ENCODE measurements around the gene RALGAPA2.
A peak's percentile ranks its signal among the peaks of the same experiment; 100 is the strongest.

Gene RALGAPA2

DNA sequence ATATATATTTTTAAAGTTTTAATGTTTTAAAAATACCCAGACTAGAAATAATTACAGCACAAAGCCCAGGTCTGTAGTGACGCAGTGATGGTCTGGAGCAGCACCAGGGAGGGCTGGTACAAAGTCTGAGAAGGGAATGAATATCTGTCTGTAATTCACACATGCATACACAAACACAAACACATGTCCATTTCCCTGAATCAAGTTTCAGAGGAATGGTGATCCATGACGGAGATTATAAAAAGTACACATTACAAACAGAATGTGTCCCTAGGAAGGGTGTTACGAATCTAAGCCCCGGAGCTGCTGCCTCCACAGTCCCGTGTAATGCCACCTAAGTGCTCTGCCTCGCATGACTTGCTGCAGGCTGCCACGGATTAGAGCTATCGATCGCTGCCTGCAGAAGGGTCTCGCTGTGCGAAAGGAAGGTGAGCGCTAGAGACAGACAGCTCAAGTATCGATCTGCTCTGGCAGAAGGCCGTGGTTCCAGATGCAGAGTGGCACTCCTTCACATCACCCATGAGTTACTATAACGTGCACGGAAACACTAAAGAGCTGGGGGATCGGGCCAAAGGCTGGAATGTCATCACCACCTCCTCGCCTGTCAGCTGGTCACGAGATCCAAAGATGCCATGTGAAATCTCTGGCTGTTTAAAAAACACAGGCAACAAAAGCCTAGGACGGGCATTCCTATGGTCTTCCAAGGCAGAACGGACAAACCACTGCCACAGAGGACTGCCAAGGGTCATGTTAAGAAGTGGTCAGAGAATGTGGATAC, 257.4 kb downstream of the RALGAPA2 start:
- DNase-seq: peak; percentile 22

DNA sequence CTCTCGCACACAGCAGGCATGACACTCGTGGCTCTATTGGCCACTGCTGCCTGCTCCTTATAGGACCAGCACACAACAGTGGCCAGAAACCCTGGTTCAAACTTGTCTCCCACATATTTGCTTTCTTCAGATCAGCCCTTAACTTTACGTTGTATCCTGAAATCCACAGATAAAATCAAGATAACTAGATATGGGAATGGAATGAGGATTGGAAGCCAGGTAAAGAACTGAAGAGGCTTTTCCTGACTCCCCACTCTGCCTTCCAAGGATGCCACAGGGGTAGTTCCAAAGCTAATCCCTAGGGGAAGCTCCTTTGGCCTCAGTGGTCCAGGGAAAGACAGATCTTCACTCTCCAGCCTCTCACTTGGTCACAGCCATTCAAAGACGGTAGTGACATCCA, 258.1 kb downstream of the RALGAPA2 start:
- no peak for DNase-seq

DNA sequence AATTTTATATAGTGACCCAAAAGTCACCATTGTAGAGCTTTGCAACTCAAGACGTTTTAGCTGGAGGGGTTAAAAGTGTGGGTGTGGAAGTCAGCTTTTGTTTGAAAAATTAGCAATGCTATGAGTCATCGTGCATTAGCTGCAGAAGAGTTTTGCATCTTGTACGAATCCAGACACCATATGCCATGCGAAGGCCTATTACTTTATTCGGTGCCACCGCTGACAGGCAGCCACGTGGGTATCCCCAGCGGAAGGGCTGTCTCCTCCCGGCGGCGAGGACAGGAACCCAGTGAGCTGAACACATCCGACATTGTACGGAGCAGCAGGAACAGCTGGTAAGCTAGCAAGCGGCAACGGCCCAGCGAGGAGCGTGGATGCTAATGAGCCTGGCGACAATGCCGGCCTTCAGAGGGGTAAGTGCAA, 260.2 kb downstream of the RALGAPA2 start:
- DNase-seq: peak; percentile 97

DNA sequence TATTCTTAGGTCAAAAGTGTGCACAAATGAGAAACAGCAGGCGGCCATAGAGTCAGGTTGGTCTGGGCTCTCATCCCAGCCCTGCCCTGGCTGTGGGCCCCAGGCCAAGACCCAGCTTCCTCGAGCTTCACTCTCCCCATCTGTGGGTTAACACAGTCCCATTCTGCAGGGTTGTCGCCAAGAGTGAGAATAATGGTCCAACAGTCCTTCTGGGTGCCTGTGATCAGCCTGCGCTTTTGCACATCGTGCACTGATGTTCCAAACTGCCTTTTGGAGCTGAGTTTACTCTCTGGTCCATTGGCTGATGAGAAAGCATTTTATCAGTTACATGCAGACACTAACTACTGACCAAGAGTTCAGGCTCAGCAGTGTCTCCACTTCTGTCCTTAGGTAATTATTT, 261.9 kb downstream of the RALGAPA2 start:
- DNase-seq: peak; percentile 89

DNA sequence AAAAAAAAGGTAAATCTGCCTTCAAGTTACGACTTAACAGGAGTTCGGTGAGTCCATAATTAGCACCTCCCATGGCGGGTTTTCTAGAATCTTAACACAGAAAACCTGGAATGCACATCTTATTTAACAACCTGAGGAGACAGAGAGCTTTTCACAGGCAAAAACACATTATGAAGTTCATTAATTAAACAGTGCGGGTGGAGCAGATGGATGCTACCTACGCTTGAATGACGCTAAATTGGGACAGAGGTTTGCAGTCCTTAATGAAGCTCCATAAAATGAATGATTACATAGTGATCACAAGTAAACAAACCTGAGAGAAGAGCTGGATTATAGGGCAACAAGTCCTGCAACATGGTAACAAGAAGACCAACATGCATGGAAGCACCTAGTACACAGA, 263.6 kb downstream of the RALGAPA2 start:
- DNase-seq: peak; percentile 94

DNA sequence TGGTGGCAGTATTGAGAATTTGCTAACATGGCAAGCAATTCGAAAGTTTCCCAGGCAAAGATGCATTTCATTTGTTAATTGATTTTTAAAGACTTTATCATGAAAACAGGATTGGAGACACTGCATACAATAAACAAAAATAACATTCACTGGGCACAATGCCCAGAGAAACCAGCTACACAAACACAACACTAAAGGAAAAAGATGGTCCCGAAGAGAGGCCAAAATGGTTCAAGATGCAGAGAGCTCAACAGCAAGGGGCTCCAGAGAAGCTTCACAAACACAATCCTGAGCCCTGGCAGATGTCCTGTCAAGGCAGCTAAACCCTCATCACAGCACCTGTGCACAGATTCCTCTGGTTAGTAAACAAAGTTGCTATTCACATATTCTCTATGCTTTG, 265.2 kb downstream of the RALGAPA2 start:
- DNase-seq: peak; percentile 51

DNA sequence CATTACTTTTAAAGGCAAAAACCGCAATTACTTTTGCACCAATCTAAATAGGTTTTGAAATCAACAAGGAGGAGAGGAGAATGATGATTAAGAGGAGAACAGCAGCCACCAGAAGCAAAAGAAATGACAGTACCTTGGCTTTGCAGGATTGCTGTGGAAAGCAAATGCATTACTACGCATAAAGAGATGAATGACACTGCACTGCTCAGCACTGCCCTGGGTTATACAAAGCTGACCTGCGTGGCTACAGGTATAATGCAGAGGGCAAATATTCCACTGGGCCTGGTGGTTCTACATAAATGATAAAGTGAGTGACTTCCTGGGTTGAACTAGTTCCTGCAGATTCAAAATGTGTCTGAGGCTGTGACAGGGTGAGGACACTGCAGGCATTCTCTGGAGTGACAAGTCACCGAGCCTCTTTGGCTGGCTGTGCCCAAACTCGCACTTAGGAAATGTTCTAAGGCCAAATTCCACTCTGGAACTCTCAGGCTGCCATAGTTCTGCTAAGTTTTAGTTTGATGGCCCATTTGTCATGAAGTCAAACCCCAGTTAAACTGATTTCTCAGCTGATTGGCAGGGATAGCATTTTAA, 265.9 kb downstream of the RALGAPA2 start:
- DNase-seq: no peak

DNA sequence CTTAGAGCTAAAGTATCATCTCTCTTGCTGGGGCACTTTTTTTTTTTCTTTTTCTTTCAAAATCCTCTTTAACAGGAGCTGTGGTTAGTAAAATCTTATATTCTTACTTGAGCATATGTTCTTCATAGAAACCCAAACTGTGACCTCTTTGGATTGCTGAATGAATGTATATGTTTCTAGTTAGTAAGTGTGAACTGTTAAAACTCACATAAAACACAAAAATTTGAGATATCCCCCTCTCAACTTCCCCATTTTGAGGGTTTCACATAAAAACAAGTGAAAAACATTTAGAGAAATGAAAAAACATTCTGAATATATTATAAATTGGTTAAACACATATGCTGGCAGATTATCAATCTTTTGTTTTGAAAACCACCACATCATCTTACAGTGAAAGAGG, 266.4 kb downstream of the RALGAPA2 start:
- DNase-seq: no peak

DNA sequence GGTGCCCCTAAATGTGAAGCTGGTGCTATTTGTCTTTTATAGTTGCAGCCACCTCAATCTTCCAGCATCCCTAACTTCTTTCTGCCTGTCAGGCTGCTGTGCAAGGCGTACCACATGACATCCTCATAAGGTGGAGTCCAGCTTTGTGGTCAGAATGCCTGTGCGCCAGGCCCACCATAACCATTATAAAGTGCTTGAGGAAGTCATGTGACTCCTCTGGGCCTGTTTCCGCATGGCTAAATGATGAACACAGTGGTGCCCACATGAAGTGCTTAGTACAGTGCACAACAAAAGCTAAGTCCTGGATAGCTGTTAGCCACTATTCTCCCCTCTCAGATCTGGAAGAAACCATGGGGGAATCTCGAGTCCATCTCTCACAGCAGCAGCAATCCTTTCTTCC, 268.9 kb downstream of the RALGAPA2 start:
- no peak for DNase-seq

DNA sequence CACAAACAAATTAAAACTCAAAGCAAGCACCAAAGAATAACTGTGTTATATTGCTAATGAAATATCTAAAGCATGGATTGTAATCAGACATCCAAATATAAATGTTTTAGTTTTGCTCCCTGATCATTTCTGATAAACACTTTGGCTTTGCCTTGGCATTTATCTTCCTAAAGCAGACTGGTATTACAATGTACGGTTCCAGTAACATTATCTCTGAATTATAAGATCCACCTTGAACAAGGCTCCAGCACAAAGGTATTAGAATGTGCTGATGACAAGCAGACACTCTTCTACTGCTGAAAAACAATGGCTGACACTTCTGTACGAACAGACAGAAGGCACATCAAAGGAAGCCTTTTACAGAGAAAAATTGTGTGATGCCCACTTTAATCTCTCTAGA, 270.0 kb downstream of the RALGAPA2 start:
- DNase-seq: no peak

DNA sequence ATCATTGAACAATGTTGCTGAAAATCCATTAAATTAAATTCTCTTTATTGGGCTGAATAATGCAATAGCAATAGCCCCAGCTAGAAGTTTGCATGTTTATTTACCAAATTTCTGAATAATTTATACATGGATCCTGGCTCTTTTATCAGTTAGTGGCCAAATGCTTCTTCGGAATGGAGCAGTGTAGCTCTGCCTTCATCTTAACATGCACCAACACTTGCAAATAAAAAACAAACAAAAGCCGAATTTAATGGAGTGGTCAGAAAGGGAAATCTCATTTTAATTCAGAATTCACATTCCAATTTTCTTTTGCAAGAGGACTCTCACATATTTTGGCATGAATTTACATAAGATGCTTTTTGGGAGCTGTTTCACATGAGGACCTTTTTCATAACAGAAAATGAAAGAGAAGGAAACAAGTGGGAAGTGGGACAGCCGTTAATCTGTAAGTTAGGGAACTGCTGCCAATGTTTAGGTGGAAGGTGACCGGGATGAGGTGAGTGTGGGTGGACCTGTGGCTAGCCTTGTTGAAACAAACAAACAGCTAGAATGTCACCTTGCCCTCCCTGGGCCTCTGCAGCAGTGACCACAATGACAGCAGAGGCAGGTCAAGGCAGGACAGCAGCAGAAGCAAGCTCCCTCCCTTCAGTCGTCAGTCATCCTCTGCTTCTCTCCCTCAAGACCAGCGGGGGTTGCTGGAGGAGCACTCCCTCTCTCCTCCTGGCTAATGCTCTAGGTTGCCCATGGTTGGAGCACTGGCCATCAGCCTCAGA, 271.4 kb downstream of the RALGAPA2 start:
- no peak for DNase-seq

DNA sequence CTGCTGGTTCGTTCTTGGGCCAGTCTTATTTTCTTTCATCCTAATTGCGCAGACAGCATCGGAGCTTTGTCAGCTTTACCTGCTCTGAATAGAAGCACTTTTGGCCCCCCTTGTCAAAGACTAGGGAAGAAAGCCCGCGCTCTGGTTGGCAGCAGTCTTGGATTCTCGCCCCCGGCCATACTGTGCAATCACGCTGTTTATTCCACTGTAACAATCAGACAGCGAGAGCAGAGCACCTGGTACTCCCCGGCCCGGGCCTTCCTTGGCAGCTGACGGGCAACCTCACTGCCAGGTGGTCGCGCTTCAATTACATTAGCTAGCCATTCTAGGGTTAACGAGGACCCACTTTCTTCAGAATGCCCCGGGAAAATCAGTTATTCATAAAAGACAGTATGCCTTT, 272.0 kb downstream of the RALGAPA2 start:
- peak; percentile 27 for DNase-seq

DNA sequence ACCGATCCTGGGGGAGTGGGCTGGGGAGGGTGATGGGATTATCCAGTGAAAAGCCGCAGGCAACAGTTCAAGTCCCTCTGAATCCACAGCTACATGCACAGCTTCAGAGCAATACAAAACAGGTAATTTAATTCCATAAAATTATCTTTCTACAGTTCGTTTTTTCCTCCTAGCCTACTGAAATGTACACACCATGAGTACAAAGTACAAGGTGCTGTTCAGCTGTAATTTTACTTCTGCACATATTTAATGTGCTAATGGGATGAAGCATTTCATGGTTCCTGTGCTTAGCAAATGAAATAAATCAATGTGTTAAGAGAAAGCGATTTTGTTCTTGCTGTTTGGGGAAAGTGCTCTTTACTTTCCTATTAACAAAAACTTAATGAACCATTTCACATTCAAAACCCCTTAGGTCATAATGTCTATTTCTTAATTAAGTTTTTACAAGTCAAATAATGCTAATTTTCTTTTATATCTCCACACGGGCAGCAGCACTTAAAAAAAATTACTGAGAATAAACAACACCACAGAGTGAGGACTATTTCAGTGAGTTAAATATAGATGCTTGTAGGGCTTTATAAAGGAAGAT, 272.7 kb downstream of the RALGAPA2 start:
- DNase-seq: no peak

DNA sequence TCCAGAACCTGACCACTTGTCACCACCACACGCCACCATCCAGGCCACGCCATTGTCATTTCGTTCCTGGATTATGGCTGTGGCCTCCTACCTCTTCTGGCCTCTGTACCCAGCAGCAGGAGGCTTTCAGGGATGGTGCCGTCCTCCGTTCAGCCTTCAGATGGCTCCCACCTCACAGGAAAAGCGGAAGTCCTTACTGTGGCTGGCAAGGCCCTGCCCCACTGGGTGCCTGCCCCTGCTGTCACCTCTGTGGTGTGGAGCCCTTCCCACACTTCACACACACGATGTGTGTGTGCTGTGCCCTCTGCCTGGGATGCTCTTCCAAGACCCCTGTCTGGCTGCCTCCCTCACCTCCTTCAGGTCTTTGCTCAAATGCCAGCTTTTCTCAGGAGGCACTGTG, 275.1 kb downstream of the RALGAPA2 start:
- DNase-seq: no peak

DNA sequence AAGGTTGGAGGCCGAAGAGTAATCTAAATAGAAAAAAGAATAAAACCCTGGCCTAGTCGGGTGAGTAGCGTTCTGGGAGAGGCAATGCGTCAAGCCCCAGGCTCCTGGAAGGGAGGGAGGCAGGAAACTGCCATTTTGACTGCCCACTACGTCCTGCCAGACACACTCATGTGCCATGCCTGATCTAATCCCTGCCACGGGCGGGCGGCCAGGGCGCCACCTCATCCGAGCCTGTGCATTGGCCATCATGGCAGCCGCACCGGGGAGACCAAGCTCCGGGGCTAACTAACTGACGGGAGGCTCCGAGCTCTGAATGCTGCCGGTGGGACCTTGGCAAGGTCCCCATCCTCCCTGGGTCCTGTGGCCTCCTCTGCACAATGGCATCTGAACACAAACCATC, 275.8 kb downstream of the RALGAPA2 start:
- DNase-seq: no peak

DNA sequence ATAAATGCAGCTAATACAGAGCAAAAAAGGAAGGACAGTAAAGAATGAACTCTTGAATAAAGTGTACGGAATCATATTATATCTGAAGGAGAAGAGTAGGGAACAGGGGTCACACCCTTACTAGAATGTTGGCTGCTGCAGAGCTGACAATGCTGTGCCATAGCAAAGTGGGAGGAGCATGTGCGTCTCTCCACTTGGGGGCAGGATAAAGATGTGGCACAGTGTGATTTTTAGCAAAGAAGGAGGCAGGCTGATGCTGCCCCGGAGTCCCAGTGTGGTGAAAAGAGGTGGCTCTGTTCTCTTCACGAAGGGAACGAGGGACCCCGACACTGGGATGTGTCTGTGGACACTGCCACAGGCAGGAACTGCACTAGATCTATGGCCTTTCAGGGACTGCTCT, 277.0 kb downstream of the RALGAPA2 start:
- DNase-seq: peak; percentile 30

DNA sequence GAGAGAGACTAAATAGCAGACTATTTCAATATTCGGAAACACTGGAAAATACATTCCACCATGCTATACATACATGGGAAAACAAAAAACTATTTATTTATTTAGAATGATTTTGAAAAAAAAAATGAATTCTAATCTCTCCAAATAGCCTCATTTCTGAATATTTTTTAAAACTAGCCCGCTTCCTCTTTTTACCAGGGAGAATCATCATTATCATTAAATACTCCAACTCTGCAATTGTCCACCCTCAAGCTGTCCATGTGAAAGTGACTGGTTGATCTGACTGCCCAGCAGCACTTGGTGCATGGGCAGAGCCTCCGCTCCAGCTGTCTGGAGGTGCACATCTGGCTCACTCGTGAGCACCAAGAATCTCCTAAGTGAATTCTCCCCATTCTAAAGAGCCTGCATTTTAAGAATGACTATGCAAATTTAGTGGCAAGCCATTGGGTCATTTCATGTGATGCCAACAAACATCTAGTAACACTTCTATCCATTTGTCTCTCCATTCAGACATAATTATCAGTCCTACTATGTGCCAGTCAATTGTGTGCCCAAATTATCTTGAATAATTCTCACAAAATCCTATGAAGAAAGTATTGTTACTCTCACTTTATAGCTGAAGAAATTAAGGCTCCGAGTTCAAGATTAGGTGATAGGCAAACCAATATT, 279.7 kb downstream of the RALGAPA2 start:
- DNase-seq: no peak

DNA sequence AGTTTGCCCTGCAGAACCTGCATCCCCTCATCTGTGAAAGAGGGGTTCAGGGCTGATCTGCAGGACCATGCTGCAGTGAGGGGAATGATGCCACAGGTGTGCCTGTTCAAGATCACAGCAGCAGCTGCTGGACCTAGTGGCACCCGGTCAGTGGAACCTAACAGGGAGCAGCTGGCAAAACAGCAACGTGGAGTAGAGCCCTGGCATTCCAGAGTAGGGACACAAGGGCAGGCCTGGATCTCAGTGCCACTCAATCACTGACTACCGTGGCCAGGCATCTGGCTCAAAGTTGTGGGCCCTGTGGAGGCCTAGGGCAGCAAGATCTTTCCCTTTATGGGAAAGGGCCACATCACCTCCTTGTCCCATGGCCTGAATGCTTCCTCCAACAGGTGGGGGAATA, 282.4 kb downstream of the RALGAPA2 start:
- DNase-seq: no peak

DNA sequence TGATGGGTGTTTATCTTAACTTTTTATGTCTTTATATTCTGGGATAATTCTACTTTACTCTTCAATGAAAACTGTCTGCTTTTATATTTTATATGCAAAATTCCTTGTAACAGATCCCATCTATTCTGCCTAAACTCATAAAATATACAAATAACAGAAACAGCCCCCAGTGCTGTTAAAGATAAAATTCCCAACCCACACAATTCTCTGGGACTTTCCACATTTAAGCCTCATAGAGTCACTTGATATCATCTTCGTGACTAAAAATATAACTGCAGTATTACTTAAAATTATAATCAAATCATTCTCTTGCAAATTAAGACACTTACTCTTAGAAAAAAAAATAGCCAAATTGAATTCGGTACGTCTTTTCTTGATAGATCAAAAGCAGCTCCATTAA, 284.4 kb downstream of the RALGAPA2 start:
- DNase-seq: no peak

DNA sequence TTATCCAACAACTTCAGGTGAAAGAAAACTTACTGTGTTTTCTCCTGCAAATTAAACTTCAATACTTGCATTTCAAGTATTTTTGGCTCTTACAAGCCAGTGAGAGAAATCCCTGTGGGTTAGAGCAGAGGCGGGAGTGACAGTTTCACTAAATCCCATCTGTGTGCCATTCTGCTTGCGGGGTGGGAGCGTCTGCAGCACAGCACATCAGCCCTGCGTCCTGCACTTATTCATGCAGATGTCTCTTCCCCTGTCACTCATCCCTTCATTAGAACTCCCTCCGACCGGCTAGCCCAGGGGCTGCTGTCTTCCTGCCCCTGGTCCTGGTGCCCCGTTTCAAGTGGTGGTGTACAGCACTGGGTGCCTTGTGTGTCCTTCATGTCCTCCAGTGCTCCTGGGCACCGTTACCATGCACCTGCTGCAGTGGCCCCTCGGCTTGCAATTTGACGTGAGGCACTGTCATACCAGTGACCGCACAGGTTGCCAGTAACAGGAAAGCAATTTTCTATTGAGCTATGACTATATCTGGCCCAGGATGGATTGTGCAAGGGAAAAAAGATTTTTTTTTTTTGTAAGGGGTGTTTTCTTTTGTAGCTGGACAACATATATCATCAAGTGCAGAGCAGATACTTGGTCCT, 285.1 kb downstream of the RALGAPA2 start:
- DNase-seq: peak; percentile 23

DNA sequence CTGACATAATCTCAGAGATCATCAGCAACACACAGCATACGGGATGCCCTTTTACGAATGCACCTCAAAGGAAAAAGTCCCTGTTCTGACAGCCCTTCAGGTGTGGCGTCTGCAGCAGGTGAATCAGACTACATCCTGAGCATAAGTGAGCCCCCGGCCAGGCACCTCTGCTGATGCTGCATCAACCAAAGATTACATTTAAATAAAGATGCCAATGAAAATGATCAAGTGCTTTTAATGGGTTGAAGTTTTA, 285.9 kb downstream of the RALGAPA2 start:
- no peak for DNase-seq

DNA sequence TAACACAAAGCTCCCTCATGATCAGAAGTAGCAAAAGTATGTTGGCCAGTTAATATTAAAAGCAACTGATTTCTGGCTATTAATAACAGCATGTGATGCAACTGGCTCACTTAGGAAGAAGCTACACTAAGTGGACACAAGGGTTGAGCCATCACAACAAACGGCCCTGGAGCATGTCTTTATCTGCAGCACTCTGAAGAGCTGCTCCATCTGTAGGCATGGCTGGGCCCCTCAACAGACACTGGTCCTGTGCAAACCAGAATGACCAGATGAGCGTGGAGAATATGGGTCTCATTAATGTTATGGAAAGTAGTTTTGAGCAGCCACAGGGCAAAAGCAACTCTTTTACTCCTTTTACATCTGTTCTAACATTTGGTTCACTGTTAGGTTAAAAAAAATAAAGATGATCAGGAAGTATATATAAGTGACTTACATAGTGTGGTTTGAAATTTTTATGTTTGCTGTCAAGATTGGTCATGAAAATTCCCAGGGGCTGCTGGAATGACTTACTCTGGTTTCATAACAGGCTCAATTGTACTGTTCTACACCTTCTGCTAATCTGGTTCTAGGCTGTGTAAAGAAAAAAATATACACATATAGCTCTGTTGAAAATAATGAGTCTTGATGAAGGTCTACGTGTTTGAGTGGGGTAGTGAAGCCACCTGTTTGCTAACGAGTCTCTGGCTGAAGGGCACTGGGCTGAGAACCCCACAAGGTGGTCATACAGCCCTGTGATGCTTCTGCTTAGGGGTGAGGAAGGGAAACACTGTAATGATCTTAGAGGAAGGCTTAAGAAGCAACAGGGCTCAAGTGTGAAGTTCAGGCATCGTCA, 286.4 kb downstream of the RALGAPA2 start:
- DNase-seq: no peak
